ENCODE data around the gene WDR83. TPM values are rescaled to one million over a fixed set of nuclear protein-coding genes. Genes with fewer than 3 reads are reported as not detected.
A peak's percentile ranks its signal among the peaks of the same experiment; 100 is the strongest.

WDR83 gene
- total RNA-seq, 1 donor from 2014 or later = 8.4 TPM

DNA sequence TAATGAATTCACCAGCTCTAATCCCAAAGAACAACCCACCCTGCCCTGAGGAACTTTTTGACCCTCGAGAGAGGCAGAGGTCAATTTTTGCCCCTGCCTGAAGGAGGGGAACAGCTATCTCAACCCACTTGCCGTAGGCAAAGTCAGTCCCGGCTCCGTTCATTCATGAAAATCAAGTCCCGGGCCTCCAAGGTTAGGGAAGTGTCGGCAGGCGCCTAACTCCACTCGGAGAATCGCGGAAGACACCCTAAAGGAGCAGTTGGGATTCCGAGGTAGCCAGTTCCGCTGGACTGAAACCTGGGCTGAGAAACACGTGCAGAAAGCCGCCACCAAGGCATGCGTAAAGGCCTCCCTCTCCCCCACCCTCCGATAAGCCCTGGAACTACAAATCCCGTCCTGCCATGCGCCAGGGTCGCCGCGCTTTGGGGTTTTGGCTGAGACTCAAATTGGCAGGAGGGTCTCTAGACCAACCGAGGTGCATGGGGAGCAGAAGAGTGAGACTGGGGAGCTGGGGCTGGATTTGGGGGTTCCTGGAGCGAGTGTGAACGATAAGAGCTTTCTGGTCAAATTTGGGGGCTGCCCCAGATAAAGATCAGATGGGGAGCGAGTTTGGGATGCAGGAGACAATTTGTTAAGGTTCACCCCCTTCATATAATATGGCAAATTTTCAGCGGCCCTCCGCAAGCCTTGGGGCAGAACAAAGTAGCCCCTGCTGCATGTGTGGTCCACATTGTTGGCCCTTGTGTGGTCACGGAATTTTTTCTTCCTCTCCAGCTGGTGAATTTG is 57.2 kb downstream of the WDR83 start, which contains the start of gene TNPO2:
TNPO2 (minus strand) TSS at position 292 of the 786 bp plus-strand sequence. CDS start 2,955 bp downstream, outside the sequence.
- DNase-seq = peak; percentile 47
- Histone ChIP-seq H3K27ac (replicated peaks) (peak within 1 kb of the TSS; percentile 96), H3K36me3 (peaks cover 18% of the 10 kb centered on the region), H3K9me3 (replicated peaks) (no peaks in the 10 kb centered on the region), H3K4me3 (peak within 1 kb of the TSS; percentile 83), H3K27me3 (ENCODE audit: low read depth) (no peaks in the 10 kb centered on the region), H3K4me1 (peaks cover 46% of the 10 kb centered on the region)
- TF ChIP-seq, protein P1, sequence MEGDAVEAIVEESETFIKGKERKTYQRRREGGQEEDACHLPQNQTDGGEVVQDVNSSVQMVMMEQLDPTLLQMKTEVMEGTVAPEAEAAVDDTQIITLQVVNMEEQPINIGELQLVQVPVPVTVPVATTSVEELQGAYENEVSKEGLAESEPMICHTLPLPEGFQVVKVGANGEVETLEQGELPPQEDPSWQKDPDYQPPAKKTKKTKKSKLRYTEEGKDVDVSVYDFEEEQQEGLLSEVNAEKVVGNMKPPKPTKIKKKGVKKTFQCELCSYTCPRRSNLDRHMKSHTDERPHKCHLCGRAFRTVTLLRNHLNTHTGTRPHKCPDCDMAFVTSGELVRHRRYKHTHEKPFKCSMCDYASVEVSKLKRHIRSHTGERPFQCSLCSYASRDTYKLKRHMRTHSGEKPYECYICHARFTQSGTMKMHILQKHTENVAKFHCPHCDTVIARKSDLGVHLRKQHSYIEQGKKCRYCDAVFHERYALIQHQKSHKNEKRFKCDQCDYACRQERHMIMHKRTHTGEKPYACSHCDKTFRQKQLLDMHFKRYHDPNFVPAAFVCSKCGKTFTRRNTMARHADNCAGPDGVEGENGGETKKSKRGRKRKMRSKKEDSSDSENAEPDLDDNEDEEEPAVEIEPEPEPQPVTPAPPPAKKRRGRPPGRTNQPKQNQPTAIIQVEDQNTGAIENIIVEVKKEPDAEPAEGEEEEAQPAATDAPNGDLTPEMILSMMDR (IDR thresholded peaks at IDR 0.05; ENCODE audit: borderline replicate concordance) = no peak
- intact Hi-C loops (cut with micrococcal nuclease) = no loop called here

Other genes starting within 250 kb of the WDR83 start
- 2.3 TPM for gene ZNF443, start 225.8 kb upstream of the WDR83 start, total RNA-seq
- gene ZNF709, start 182.0 kb upstream of the WDR83 start, total RNA-seq = 1.1 TPM
- gene ZNF564, start 115.3 kb upstream of the WDR83 start, total RNA-seq = 11.1 TPM
- 4.1 TPM for gene ZNF490, start 56.0 kb upstream of the WDR83 start, total RNA-seq
- gene ZNF791, start 55.9 kb upstream of the WDR83 start, total RNA-seq = 15.4 TPM
- gene MAN2B1, start 65 bp upstream of the WDR83 start, total RNA-seq = 26.7 TPM
- 50.8 TPM for gene DHPS, start 15.1 kb downstream of the WDR83 start, total RNA-seq
- gene GNG14, start 21.2 kb downstream of the WDR83 start, total RNA-seq = not detected
- 1.8 TPM for gene FBXW9, start 29.8 kb downstream of the WDR83 start, total RNA-seq
- gene TNPO2, start 57.1 kb downstream of the WDR83 start, total RNA-seq = 33.1 TPM
- gene TRIR, start 67.9 kb downstream of the WDR83 start, total RNA-seq = 122 TPM
- 65.1 TPM for gene GET3, start 70.7 kb downstream of the WDR83 start, total RNA-seq
- gene BEST2, start 85.0 kb downstream of the WDR83 start, total RNA-seq = not detected
- gene HOOK2, start 108.7 kb downstream of the WDR83 start, total RNA-seq = 66.3 TPM
- 26.7 TPM for gene JUNB, start 124.7 kb downstream of the WDR83 start, total RNA-seq
- gene PRDX2, start 135.0 kb downstream of the WDR83 start, total RNA-seq = 700 TPM
- gene THSD8, start 135.3 kb downstream of the WDR83 start, total RNA-seq = 2.7 TPM
- gene RNASEH2A, start 139.8 kb downstream of the WDR83 start, total RNA-seq = 2.5 TPM
- gene RTBDN, start 167.8 kb downstream of the WDR83 start, total RNA-seq = not detected
- gene MAST1, start 171.7 kb downstream of the WDR83 start, total RNA-seq = not detected
- gene DNASE2, start 214.6 kb downstream of the WDR83 start, total RNA-seq = 19.7 TPM
- not detected for gene KLF1, start 220.4 kb downstream of the WDR83 start, total RNA-seq
- 41.8 TPM for gene GCDH, start 224.4 kb downstream of the WDR83 start, total RNA-seq